ENCODE measurements around the gene ELK4.

DNA sequence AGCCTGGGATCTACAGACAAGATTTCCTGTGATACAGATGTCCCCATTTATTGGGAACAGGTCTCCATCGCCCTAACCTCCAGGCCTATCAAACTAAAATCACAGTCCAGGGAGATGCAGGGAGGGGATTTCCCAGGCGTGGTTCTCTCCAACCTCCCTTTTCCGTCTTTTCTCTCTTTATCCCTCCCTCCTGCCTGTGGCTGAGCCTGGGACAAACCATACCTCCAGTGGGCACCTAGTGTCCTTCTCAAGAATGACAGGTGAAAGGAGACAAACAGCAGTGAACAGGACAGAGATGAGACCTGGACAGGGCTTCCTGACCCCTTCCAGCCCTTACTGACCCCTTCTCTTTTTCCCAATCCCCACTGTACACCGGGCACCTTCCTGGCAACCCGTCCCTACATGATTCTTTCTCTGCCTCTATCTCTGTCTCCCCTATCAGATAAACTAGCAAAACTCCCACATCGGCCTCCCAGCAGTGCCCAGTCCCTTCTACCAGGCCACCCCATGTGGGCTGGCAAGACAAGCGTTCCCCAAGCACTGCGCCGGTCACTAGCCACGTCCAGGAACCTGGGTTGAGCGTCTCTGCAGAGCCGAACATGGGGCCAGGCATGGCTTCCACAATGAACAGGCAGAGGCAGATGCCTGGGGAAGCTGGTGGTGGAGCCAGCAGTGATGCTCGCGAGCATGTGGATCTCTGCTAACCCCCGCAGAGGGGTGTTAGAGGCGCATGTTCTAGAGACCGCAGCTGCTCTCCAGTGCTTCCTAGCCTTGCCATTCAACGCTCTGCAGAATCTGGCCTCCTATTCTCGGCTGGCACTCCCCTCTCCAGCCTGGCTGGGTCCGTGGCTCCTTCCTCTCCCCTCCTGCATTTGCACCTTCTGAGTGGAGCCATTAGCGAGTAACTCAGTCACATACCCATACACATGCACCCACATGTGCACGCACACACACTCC lies 54.7 kb downstream of the ELK4 start:
- TF ChIP-seq POLR2AphosphoS5 (IDR thresholded peaks at IDR 0.05; ENCODE audit: low read depth, low read length), result no peak
- TF ChIP-seq EP300 (IDR thresholded peaks at IDR 0.05; ENCODE audit: borderline replicate concordance in 1 of 2, low read depth in 1 of 2, low read length in 1 of 2), result no peak
- TF ChIP-seq, protein P1, sequence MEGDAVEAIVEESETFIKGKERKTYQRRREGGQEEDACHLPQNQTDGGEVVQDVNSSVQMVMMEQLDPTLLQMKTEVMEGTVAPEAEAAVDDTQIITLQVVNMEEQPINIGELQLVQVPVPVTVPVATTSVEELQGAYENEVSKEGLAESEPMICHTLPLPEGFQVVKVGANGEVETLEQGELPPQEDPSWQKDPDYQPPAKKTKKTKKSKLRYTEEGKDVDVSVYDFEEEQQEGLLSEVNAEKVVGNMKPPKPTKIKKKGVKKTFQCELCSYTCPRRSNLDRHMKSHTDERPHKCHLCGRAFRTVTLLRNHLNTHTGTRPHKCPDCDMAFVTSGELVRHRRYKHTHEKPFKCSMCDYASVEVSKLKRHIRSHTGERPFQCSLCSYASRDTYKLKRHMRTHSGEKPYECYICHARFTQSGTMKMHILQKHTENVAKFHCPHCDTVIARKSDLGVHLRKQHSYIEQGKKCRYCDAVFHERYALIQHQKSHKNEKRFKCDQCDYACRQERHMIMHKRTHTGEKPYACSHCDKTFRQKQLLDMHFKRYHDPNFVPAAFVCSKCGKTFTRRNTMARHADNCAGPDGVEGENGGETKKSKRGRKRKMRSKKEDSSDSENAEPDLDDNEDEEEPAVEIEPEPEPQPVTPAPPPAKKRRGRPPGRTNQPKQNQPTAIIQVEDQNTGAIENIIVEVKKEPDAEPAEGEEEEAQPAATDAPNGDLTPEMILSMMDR (IDR thresholded peaks at IDR 0.05), result no peak
- no peak for TF ChIP-seq FOSL2 (IDR thresholded peaks at IDR 0.05; ENCODE audit: borderline replicate concordance, low read depth)
- no peak for TF ChIP-seq FOXJ3 (CRISPR knock-in tag; IDR thresholded peaks at IDR 0.05)
- no peak for TF ChIP-seq CHD2 (IDR thresholded peaks at IDR 0.05; ENCODE audit: low read length, partially characterized antibody)
- TF ChIP-seq, protein P2, sequence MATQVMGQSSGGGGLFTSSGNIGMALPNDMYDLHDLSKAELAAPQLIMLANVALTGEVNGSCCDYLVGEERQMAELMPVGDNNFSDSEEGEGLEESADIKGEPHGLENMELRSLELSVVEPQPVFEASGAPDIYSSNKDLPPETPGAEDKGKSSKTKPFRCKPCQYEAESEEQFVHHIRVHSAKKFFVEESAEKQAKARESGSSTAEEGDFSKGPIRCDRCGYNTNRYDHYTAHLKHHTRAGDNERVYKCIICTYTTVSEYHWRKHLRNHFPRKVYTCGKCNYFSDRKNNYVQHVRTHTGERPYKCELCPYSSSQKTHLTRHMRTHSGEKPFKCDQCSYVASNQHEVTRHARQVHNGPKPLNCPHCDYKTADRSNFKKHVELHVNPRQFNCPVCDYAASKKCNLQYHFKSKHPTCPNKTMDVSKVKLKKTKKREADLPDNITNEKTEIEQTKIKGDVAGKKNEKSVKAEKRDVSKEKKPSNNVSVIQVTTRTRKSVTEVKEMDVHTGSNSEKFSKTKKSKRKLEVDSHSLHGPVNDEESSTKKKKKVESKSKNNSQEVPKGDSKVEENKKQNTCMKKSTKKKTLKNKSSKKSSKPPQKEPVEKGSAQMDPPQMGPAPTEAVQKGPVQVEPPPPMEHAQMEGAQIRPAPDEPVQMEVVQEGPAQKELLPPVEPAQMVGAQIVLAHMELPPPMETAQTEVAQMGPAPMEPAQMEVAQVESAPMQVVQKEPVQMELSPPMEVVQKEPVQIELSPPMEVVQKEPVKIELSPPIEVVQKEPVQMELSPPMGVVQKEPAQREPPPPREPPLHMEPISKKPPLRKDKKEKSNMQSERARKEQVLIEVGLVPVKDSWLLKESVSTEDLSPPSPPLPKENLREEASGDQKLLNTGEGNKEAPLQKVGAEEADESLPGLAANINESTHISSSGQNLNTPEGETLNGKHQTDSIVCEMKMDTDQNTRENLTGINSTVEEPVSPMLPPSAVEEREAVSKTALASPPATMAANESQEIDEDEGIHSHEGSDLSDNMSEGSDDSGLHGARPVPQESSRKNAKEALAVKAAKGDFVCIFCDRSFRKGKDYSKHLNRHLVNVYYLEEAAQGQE (IDR thresholded peaks at IDR 0.05; ENCODE audit: low read depth, low read length), result no peak
- TF ChIP-seq, protein P3, sequence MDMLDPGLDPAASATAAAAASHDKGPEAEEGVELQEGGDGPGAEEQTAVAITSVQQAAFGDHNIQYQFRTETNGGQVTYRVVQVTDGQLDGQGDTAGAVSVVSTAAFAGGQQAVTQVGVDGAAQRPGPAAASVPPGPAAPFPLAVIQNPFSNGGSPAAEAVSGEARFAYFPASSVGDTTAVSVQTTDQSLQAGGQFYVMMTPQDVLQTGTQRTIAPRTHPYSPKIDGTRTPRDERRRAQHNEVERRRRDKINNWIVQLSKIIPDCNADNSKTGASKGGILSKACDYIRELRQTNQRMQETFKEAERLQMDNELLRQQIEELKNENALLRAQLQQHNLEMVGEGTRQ (IDR thresholded peaks at IDR 0.05; ENCODE audit: borderline replicate concordance, low read depth, low read length), result no peak
- no peak for TF ChIP-seq FOXM1 (IDR thresholded peaks at IDR 0.05; ENCODE audit: low read depth)
- no peak for TF ChIP-seq NFIC (IDR thresholded peaks at IDR 0.05; ENCODE audit: borderline replicate concordance)
- TF ChIP-seq SIN3A (IDR thresholded peaks at IDR 0.05; ENCODE audit: borderline replicate concordance, low read depth, low read length), result no peak
- no peak for TF ChIP-seq TCF12 (IDR thresholded peaks at IDR 0.05)
- TF ChIP-seq YY1 (IDR thresholded peaks at IDR 0.05; ENCODE audit: low read depth), result no peak

Data from SK-N-SH (cell line).